NCI-H2227 treated with DMSO at 0.1 percent for 48 hours (cell line): ENCODE measurements around the gene TMEM98.
"Not testable (repeated sequence)": the region's sequence is repeated elsewhere in the genome, so short reads cannot be mapped to it uniquely, and the experiment has no call there.

Source experiments
- DNase-seq: peaks from one replicate; lab custom pipeline; 2025; lab: John Stamatoyannopoulos, UW

TMEM98 gene

GRCh38 chr17:32915245-32915644 is 12.7 kb upstream of the TMEM98 start:
- DNase-seq, result no peak

GRCh38 chr17:32916134-32916533 is 11.8 kb upstream of the TMEM98 start:
- DNase-seq, result no peak

GRCh38 chr17:32917081-32917480 is 10.9 kb upstream of the TMEM98 start:
- no peak for DNase-seq

GRCh38 chr17:32917842-32918241 is 10.1 kb upstream of the TMEM98 start:
- no peak for DNase-seq

- DNase-seq, result not testable (repeated sequence)
These were observed 8.1 kb upstream of the TMEM98 start for GRCh38 chr17:32919876-32920275.

GRCh38 chr17:32920293-32920692 is 7.7 kb upstream of the TMEM98 start:
- no peak for DNase-seq

- DNase-seq, result no peak
These were observed 6.9 kb upstream of the TMEM98 start for GRCh38 chr17:32921017-32921416.

GRCh38 chr17:32923905-32924304 is 4.0 kb upstream of the TMEM98 start:
- not testable (repeated sequence) for DNase-seq

GRCh38 chr17:32926183-32926582 is 1.8 kb upstream of the TMEM98 start:
- DNase-seq, result no peak

GRCh38 chr17:32926789-32927188 is 1.2 kb upstream of the TMEM98 start:
- DNase-seq, result not testable (repeated sequence)

- no peak for DNase-seq
These were observed 691 bp upstream of the TMEM98 start for GRCh38 chr17:32927201-32927723.

- DNase-seq, result no peak
These were observed 908 bp downstream of the TMEM98 start for GRCh38 chr17:32928586-32929535.

- DNase-seq, result no peak
These were observed 1.6 kb downstream of the TMEM98 start for GRCh38 chr17:32929588-32929987.

- no peak for DNase-seq
These were observed 2.6 kb downstream of the TMEM98 start for GRCh38 chr17:32930512-32930911.

- no peak for DNase-seq
These were observed 3.7 kb downstream of the TMEM98 start for GRCh38 chr17:32931686-32932085.

GRCh38 chr17:32933881-32934280 is 5.9 kb downstream of the TMEM98 start:
- no peak for DNase-seq

GRCh38 chr17:32935726-32936125 is 7.8 kb downstream of the TMEM98 start:
- DNase-seq, result no peak

- DNase-seq, result no peak
These were observed 8.4 kb downstream of the TMEM98 start for GRCh38 chr17:32936186-32936893.

GRCh38 chr17:32936894-32937500 is 9.0 kb downstream of the TMEM98 start:
- DNase-seq, result peak; percentile 14

GRCh38 chr17:32940706-32941390 is 12.9 kb downstream of the TMEM98 start:
- DNase-seq, result no peak

- no peak for DNase-seq
These were observed 13.6 kb downstream of the TMEM98 start for GRCh38 chr17:32941419-32942032.
